ENCODE data around the gene CORO6. TPM values are rescaled to one million over a fixed set of nuclear protein-coding genes. Genes with fewer than 3 reads are reported as not detected.

CORO6 gene
- total RNA-seq, 4 donors from 2014 or later, result 1.4 to 13.7 (median 6.6) TPM

- 83% methylated on average over 10 of the region's 17 CpGs for WGBS
- no peaks in the 10 kb centered on the region for H3K27me3 ChIP-seq
- no peak overlapping the region for H3K27ac ChIP-seq
- peaks cover 44% of the 10 kb centered on the region for H3K4me1 ChIP-seq
- TF ChIP-seq, protein P1, sequence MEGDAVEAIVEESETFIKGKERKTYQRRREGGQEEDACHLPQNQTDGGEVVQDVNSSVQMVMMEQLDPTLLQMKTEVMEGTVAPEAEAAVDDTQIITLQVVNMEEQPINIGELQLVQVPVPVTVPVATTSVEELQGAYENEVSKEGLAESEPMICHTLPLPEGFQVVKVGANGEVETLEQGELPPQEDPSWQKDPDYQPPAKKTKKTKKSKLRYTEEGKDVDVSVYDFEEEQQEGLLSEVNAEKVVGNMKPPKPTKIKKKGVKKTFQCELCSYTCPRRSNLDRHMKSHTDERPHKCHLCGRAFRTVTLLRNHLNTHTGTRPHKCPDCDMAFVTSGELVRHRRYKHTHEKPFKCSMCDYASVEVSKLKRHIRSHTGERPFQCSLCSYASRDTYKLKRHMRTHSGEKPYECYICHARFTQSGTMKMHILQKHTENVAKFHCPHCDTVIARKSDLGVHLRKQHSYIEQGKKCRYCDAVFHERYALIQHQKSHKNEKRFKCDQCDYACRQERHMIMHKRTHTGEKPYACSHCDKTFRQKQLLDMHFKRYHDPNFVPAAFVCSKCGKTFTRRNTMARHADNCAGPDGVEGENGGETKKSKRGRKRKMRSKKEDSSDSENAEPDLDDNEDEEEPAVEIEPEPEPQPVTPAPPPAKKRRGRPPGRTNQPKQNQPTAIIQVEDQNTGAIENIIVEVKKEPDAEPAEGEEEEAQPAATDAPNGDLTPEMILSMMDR (IDR thresholded peaks at IDR 0.05), result no peak
- TF ChIP-seq POLR2A (IDR thresholded peaks at IDR 0.05) (no peak), POLR2AphosphoS5 (IDR thresholded peaks at IDR 0.05) (no peak), EP300 (IDR thresholded peaks at IDR 0.05) (no peak)
- H3K4me3 ChIP-seq, result no peak overlapping the region
- peaks cover 62% of the 10 kb centered on the region for H3K36me3 ChIP-seq
- DNase-seq (ENCODE audit: low spot score in 2 of 2), result peak in 1 of 2 donors; percentile 54
- H3K9me3 ChIP-seq, result no peaks in the 10 kb centered on the region
These were observed 47.8 kb downstream of the CORO6 start for GRCh38 chr17:29574732-29575510.

DNA sequence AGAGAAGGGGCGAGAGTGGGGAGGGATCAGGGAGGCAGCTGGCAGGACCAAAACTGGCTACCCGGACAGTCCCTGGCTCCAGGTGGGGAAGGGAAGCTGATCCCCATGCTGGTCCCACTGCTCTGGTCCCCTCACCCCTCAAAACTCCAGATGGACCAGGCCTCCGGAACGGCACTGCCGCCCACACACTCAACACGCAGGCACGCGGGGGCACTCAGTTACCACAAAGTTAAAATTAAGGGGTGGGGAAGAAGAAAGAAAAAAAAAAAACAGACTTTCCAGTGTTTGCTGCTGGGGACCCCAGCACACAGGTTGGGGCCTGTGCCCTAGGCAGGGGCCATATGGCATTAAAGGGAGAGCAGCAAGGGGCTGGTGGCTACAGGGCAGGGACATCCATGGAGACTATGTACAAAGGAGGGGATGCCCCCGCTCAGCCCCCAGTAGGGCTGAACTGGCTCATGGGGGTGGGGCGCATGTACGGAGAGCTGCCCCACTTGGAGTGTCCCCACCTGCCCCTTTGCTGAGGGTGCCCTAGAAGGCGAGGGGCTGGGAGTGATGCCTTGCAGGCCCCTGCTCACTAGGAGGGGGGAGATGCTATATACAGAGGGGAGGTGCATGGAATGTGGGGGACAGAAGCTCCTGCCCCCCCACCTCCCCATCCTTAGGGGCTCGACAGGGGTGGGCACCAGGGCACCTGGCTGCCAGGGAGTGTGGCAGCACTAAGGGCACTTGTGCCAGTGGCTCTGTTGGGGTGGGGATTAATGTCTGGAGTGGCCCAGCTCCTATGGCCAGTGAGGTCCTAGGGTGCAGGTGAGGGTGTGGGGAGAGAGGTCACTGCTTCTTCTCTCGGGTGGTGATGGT lies 48.6 kb downstream of the CORO6 start:
- Histone ChIP-seq H3K27me3 (no peaks in the 10 kb centered on the region), H3K9me3 (no peaks in the 10 kb centered on the region), H3K4me1 (peaks cover 50% of the 10 kb centered on the region), H3K36me3 (peaks cover 55% of the 10 kb centered on the region), H3K4me3 (no peak overlapping the region), H3K27ac (no peak overlapping the region)
- DNase-seq (ENCODE audit: low spot score in 2 of 2), result peak in 1 of 2 donors; percentile 59
- TF ChIP-seq, protein P1 (IDR thresholded peaks at IDR 0.05), result no peak
- TF ChIP-seq POLR2A (IDR thresholded peaks at IDR 0.05) (no peak), POLR2AphosphoS5 (IDR thresholded peaks at IDR 0.05) (no peak), EP300 (IDR thresholded peaks at IDR 0.05) (no peak)
- WGBS, result 84% methylated on average over 14 of the region's 14 CpGs

- Histone ChIP-seq H3K4me3 (no peak overlapping the region), H3K4me1 (peaks cover 54% of the 10 kb centered on the region), H3K36me3 (peaks cover 50% of the 10 kb centered on the region), H3K9me3 (no peaks in the 10 kb centered on the region), H3K27me3 (no peaks in the 10 kb centered on the region), H3K27ac (no peak overlapping the region)
- TF ChIP-seq POLR2A (IDR thresholded peaks at IDR 0.05), result no peak
- TF ChIP-seq EP300 (IDR thresholded peaks at IDR 0.05), result no peak
- peak in 1 of 2 donors; percentile 67 for DNase-seq (ENCODE audit: low spot score in 2 of 2)
- WGBS, result 90% methylated on average over 6 of the region's 6 CpGs
These were observed 49.2 kb downstream of the CORO6 start for GRCh38 chr17:29573558-29573869.

DNA sequence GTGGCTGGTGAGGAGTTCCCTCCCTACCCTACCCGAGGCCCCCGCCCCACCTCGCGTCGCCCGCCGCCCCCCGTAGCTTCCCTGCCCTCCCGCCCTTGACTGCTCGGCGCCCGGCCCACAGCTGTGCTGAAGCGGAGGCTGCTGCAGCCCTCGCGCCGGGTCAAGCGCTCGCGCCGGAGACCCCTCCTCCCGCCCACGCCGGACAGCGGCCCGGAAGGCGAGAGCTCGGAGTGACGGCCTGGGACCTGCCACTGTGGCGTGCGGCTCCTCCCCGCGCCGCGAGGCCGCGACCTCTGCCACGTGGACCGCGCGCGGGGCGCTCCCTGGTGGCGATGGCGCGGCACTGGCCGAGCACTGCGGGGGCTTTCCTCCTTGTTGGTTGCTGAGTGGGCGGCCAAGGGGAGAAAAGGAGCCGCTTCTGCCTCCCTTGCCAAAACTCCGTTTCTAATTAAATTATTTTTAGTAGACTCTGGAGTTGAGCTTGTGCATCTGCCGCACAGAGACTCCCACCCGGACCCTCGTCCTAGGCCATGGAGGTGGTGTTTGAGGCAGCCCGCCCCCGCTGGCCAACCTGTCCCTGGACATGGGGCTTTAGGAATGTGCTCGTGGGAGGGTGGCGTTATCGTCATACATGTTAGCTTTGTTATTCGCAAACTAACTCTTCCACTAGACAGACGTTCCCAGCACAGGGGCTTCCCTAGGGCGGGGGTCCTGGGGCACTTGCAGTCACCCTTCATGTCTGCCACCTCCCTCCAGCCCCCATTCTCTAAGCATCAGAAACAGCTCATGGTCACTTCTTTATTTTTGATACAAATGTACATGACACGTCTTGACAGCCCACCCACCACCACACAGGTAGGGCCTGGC lies 49.8 kb downstream of the CORO6 start:
- no peaks in the 10 kb centered on the region for H3K9me3 ChIP-seq
- H3K36me3 ChIP-seq, result peaks cover 44% of the 10 kb centered on the region
- no peak overlapping the region for H3K27ac ChIP-seq
- WGBS, result 54% methylated on average over 25 of the region's 62 CpGs
- H3K4me1 ChIP-seq, result peaks cover 51% of the 10 kb centered on the region
- no peaks in the 10 kb centered on the region for H3K27me3 ChIP-seq
- peak; percentile 70 to 82 for DNase-seq (ENCODE audit: low spot score in 2 of 2)
- TF ChIP-seq, protein P1 (IDR thresholded peaks at IDR 0.05), result peak; percentile 45 to 77
- no peak for TF ChIP-seq EP300 (IDR thresholded peaks at IDR 0.05)
- peak overlapping the region; percentile 42 for H3K4me3 ChIP-seq

GRCh38 chr17:29571883-29572681 lies 50.6 kb downstream of the CORO6 start:
- WGBS, result 92% methylated on average over 2 of the region's 30 CpGs
- DNase-seq (ENCODE audit: low spot score in 2 of 2), result peak in 1 of 2 donors; percentile 68
- Histone ChIP-seq H3K9me3 (no peaks in the 10 kb centered on the region), H3K27me3 (no peaks in the 10 kb centered on the region), H3K27ac (no peak overlapping the region), H3K36me3 (peaks cover 36% of the 10 kb centered on the region), H3K4me3 (peak overlapping the region; percentile 42), H3K4me1 (peaks cover 52% of the 10 kb centered on the region)
- TF ChIP-seq POLR2AphosphoS5 (IDR thresholded peaks at IDR 0.05), result no peak
- TF ChIP-seq EP300 (IDR thresholded peaks at IDR 0.05), result no peak
- TF ChIP-seq, protein P1 (IDR thresholded peaks at IDR 0.05), result no peak
- no peak for TF ChIP-seq POLR2A (IDR thresholded peaks at IDR 0.05)
